GM23338 (cell line): ENCODE data around the gene PRKD3. TPM values are rescaled to one million over a fixed set of nuclear protein-coding genes. Genes with fewer than 3 reads are reported as not detected.

Experiments
- ATAC-seq: fragments of 200-7000 bp; cut with Tn5 transposase; 3 replicates; pipeline ENCODE4 v1.9.1; 2020
- DNase-seq: peaks from one replicate; pipeline ENCODE4 v3.0.0-alpha.2; 2015; ENCODE audit warnings: low spot score
- H2AFZ ChIP-seq: fragments of 200-600 bp; sonication (generic); 2 replicates; pipeline ENCODE4 v1.8.0; 2016; ENCODE audit warnings: antibody characterized with exemption, mild to moderate bottlenecking, moderate library complexity
- H3F3A ChIP-seq: fragments of 200-600 bp; sonication (generic); replicated peaks from 2 replicates; pipeline ENCODE4 v1.8.0; 2017; ENCODE audit warnings: antibody characterized with exemption, mixed run types, low read depth
- H3K27ac ChIP-seq: fragments of 200-600 bp; sonication (generic); 2 replicates; pipeline ENCODE4 v1.6.1; 2016; ENCODE audit warnings: low read depth
- H3K27me3 ChIP-seq: fragments of 200-600 bp; sonication (generic); 2 replicates; pipeline ENCODE4 v1.8.0; 2016; ENCODE audit warnings: mild to moderate bottlenecking, mixed run types, moderate library complexity; ENCODE audit not compliant: insufficient read depth
- H3K36me3 ChIP-seq: fragments of 200-600 bp; sonication (generic); 2 replicates; pipeline ENCODE4 v1.8.0; 2016; ENCODE audit warnings: mild to moderate bottlenecking; ENCODE audit not compliant: insufficient read depth
- H3K4me1 ChIP-seq: fragments of 200-600 bp; sonication (generic); 2 replicates; pipeline ENCODE4 v1.8.0; 2016; ENCODE audit warnings: mild to moderate bottlenecking, moderate library complexity; ENCODE audit not compliant: insufficient read depth
- H3K4me2 ChIP-seq: fragments of 200-600 bp; sonication (generic); 2 replicates; pipeline ENCODE4 v1.7.1; 2017; ENCODE audit warnings: mixed run types
- H3K4me3 ChIP-seq: fragments of 200-600 bp; sonication (generic); 2 replicates; pipeline ENCODE4 v1.6.1; 2016; ENCODE audit warnings: mixed run types
- H3K79me2 ChIP-seq: fragments of 200-600 bp; sonication (generic); replicated peaks from 2 replicates; pipeline ENCODE4 v1.8.0; 2017; ENCODE audit warnings: mild to moderate bottlenecking; ENCODE audit not compliant: insufficient read depth
- H3K9me2 ChIP-seq: fragments of 200-600 bp; sonication (generic); 2 replicates; pipeline ENCODE4 v1.8.0; 2017; ENCODE audit not compliant: insufficient read depth
- H4K20me1 ChIP-seq: fragments of 200-600 bp; sonication (generic); replicated peaks from 2 replicates; pipeline ENCODE4 v1.8.0; 2017; ENCODE audit warnings: mild to moderate bottlenecking; ENCODE audit not compliant: insufficient read depth
- H3K27ac Mint-ChIP-seq: 2 replicates; pipeline ENCODE4 v1.8.0; 2020; ENCODE audit warnings: inconsistent platforms, mild to moderate bottlenecking, moderate library complexity, mixed read lengths
- H3K27me3 Mint-ChIP-seq: 3 replicates; pipeline ENCODE4 v1.8.0; 2022; ENCODE audit warnings: low read depth, mild to moderate bottlenecking, moderate library complexity, mixed read lengths, inconsistent platforms; ENCODE audit not compliant: insufficient read depth, poor library complexity
- H3K36me3 Mint-ChIP-seq: 3 replicates; pipeline ENCODE4 v1.8.0; 2021; ENCODE audit warnings: low read depth, mild to moderate bottlenecking, inconsistent platforms, moderate library complexity, mixed read lengths
- H3K4me1 Mint-ChIP-seq: 3 replicates; pipeline ENCODE4 v1.8.0; 2020; ENCODE audit warnings: mild to moderate bottlenecking, inconsistent platforms, mixed read lengths
- H3K4me3 Mint-ChIP-seq: 3 replicates; pipeline ENCODE4 v1.8.0; 2021; ENCODE audit warnings: moderate library complexity, mild to moderate bottlenecking, inconsistent platforms, mixed read lengths
- H3K9me3 Mint-ChIP-seq: 3 replicates; pipeline ENCODE4 v1.8.0; 2020; ENCODE audit warnings: moderate library complexity, mild to moderate bottlenecking, inconsistent platforms, mixed read lengths
- CREB1 ChIP-seq: fragments of 250-450 bp; sonication (Bioruptor Pico); IDR thresholded peaks from 2 replicates; pipeline ENCODE4 v1.5.0; 2020; ENCODE audit warnings: low read depth, mild to moderate bottlenecking, moderate library complexity
- CTCF ChIP-seq, 2 experiments: fragments of 200-600 bp in 1 of 2; sonication (generic) in 1 of 2; conservative IDR thresholded peaks; 2 replicates each; pipeline versions ENCODE4 v1.5.1 to v1.6.1; 2016 to 2017; ENCODE audit warnings: antibody characterized with exemption in 2 of 2, low read depth in 2 of 2, mild to moderate bottlenecking in 2 of 2, moderate library complexity in 1 of 2
- EZH2 ChIP-seq: fragments of 200-600 bp; sonication (generic); IDR thresholded peaks from one replicate; pipeline ENCODE4 v1.8.0; 2017; ENCODE audit warnings: antibody characterized with exemption, mild to moderate bottlenecking, low read depth; ENCODE audit not compliant: unreplicated experiment
- ZNF462 ChIP-seq: fragments of 250-450 bp; sonication (Bioruptor Pico); IDR thresholded peaks from 2 replicates; pipeline ENCODE4 v1.5.0; 2020; ENCODE audit warnings: mild to moderate bottlenecking, moderate library complexity
- polyA plus RNA-seq: library from polyadenylated mRNA; unstranded; fragments of >200 nt; fragmentation: Nextera tagmentation; extraction: Ambion mirVana; gene quantifications from 2 replicates; pipeline ENCODE4 v1.2.1, GENCODE V29; 2016
- total RNA-seq: library from RNA; depleted of rRNA; stranded (reverse); fragments of >200 nt; shearing (Covaris generic); gene quantifications from 2 replicates; pipeline ENCODE4 v1.2.3, GENCODE V29; 2014

PRKD3 gene
- total and polyA plus RNA-seq, 2 experiments from 2014 or later = 59.7 to 77.0 TPM

GRCh38 chr2:37344453-37345361, 20.1 kb upstream of the PRKD3 start, which contains the start of gene QPCT:
QPCT (plus strand) TSS chr2:37344630; CDS start chr2:37344732, 102 bp downstream.
- Histone ChIP-seq H3K79me2 (no peaks in the 10 kb centered on the region), H3K4me3 (peak within 1 kb of the TSS; percentile 79), H3K4me1 (peaks cover 35% of the 10 kb centered on the region), H3K27ac (no peak within 1 kb of the TSS), H3K4me2 (peak within 1 kb of the TSS; percentile 84), H2AFZ (peak within 1 kb of the TSS; percentile 95), H3K36me3 (no peaks in the 10 kb centered on the region), H3K9me2 (0 out of 2 replicates have a peak, but pooled peaks cover 3% of the 10 kb centered on the region), H4K20me1 (no peaks in the 10 kb centered on the region), H3F3A (peaks cover 6% of the 10 kb centered on the region; the same call in 1 of the 2 replicates), H3K27me3 (peaks cover 10% of the 10 kb centered on the region)
- no peak within 1 kb of the TSS for H3K27ac Mint-ChIP-seq
- H3K36me3 Mint-ChIP-seq = no peaks in the 10 kb centered on the region
- 0 out of 2 replicates have a peak, but pooled peaks have one; percentile 6 for TF ChIP-seq CREB1 (CRISPR knock-in tag)
- TF ChIP-seq EZH2 = no peak
- no peaks in the 10 kb centered on the region for H3K9me3 Mint-ChIP-seq
- H3K4me1 Mint-ChIP-seq = peaks cover 34% of the 10 kb centered on the region
- peak; percentile 46 for DNase-seq
- peak within 1 kb of the TSS; percentile 76 for H3K4me3 Mint-ChIP-seq
- ATAC-seq = peak; percentile 72
- H3K27me3 Mint-ChIP-seq = peaks cover 7% of the 10 kb centered on the region

- H3K4me1 Mint-ChIP-seq = peaks cover 25% of the 10 kb centered on the region
- Histone ChIP-seq H3K27me3 (peaks cover 10% of the 10 kb centered on the region), H3K36me3 (no peaks in the 10 kb centered on the region), H3F3A (peaks cover 6% of the 10 kb centered on the region; the same call in 1 of the 2 replicates), H4K20me1 (no peaks in the 10 kb centered on the region), H3K4me2 (peak overlapping the region; percentile 84), H2AFZ (peak overlapping the region; percentile 95), H3K4me3 (peak overlapping the region; percentile 79), H3K79me2 (no peaks in the 10 kb centered on the region), H3K4me1 (peaks cover 26% of the 10 kb centered on the region), H3K27ac (no peak overlapping the region), H3K9me2 (0 out of 2 replicates have a peak, but pooled peaks cover 3% of the 10 kb centered on the region)
- DNase-seq (peak; percentile 43), ATAC-seq (peak; percentile 58)
- H3K36me3 Mint-ChIP-seq = no peaks in the 10 kb centered on the region
- H3K4me3 Mint-ChIP-seq = peak overlapping the region; percentile 76
- TF ChIP-seq CREB1 (CRISPR knock-in tag) = no peak
- peak; percentile 61; the same call in 1 of the 2 replicates for TF ChIP-seq ZNF462 (CRISPR knock-in tag)
- peak; percentile 43 to 49 for TF ChIP-seq CTCF (conservative IDR thresholded peaks at IDR 0.05; ENCODE audit: low read depth in 2 of 2)
- peaks cover 7% of the 10 kb centered on the region for H3K27me3 Mint-ChIP-seq
- no peak overlapping the region for H3K27ac Mint-ChIP-seq
- no peaks in the 10 kb centered on the region for H3K9me3 Mint-ChIP-seq
Measured at GRCh38 chr2:37343537-37344434, 19.2 kb upstream of the PRKD3 start.
